Adrenal gland (tissue), 5 donors: Measurements from ENCODE around the gene ATF2.

Experiments used
- POLR2A ChIP-seq, 2 donors: fragments of 450-650 bp; IDR thresholded peaks; one replicate each; pipeline ENCODE4 v1.6.1; 2017; ENCODE audit warnings: antibody characterized with exemption in 2 of 2, mild to moderate bottlenecking in 2 of 2, moderate library complexity in 1 of 2
- TF ChIP-seq, protein P1 (sequence below), 6 experiments: fragments of 450-650 bp in 4 of 6; fragments of 200-600 bp in 2 of 6; sonication (generic) in 1 of 6; IDR thresholded peaks; 1 replicate in 5 of 6; 2 replicates in 1 of 6; pipeline versions ENCODE4 v1.5.1 to v1.8.0; 2016 to 2021; ENCODE audit warnings: antibody characterized with exemption in 6 of 6, mild to moderate bottlenecking in 2 of 6, moderate library complexity in 1 of 6
- donor health status: DM: no; HTN: no; CAD: no.

- TF ChIP-seq, protein P1, sequence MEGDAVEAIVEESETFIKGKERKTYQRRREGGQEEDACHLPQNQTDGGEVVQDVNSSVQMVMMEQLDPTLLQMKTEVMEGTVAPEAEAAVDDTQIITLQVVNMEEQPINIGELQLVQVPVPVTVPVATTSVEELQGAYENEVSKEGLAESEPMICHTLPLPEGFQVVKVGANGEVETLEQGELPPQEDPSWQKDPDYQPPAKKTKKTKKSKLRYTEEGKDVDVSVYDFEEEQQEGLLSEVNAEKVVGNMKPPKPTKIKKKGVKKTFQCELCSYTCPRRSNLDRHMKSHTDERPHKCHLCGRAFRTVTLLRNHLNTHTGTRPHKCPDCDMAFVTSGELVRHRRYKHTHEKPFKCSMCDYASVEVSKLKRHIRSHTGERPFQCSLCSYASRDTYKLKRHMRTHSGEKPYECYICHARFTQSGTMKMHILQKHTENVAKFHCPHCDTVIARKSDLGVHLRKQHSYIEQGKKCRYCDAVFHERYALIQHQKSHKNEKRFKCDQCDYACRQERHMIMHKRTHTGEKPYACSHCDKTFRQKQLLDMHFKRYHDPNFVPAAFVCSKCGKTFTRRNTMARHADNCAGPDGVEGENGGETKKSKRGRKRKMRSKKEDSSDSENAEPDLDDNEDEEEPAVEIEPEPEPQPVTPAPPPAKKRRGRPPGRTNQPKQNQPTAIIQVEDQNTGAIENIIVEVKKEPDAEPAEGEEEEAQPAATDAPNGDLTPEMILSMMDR (IDR thresholded peaks at IDR 0.05) = no peak
- TF ChIP-seq POLR2A (IDR thresholded peaks at IDR 0.05) = no peak
Measured at GRCh38 chr2:175166216-175166824, 1.7 kb downstream of the ATF2 start.
